GM23338 (cell line): ENCODE data around the gene COMTD1. TPM values are rescaled to one million over a fixed set of nuclear protein-coding genes. Genes with fewer than 3 reads are reported as not detected.

Experiments
- ATAC-seq: fragments of 200-7000 bp; cut with Tn5 transposase; 3 replicates; pipeline ENCODE4 v1.9.1; 2020
- DNase-seq: peaks from one replicate; pipeline ENCODE4 v3.0.0-alpha.2; 2015; ENCODE audit warnings: low spot score
- H2AFZ ChIP-seq: fragments of 200-600 bp; sonication (generic); 2 replicates; pipeline ENCODE4 v1.8.0; 2016; ENCODE audit warnings: antibody characterized with exemption, mild to moderate bottlenecking, moderate library complexity
- H3F3A ChIP-seq: fragments of 200-600 bp; sonication (generic); replicated peaks from 2 replicates; pipeline ENCODE4 v1.8.0; 2017; ENCODE audit warnings: antibody characterized with exemption, mixed run types, low read depth
- H3K27ac ChIP-seq: fragments of 200-600 bp; sonication (generic); 2 replicates; pipeline ENCODE4 v1.6.1; 2016; ENCODE audit warnings: low read depth
- H3K27me3 ChIP-seq: fragments of 200-600 bp; sonication (generic); 2 replicates; pipeline ENCODE4 v1.8.0; 2016; ENCODE audit warnings: mild to moderate bottlenecking, mixed run types, moderate library complexity; ENCODE audit not compliant: insufficient read depth
- H3K36me3 ChIP-seq: fragments of 200-600 bp; sonication (generic); 2 replicates; pipeline ENCODE4 v1.8.0; 2016; ENCODE audit warnings: mild to moderate bottlenecking; ENCODE audit not compliant: insufficient read depth
- H3K4me1 ChIP-seq: fragments of 200-600 bp; sonication (generic); 2 replicates; pipeline ENCODE4 v1.8.0; 2016; ENCODE audit warnings: mild to moderate bottlenecking, moderate library complexity; ENCODE audit not compliant: insufficient read depth
- H3K4me2 ChIP-seq: fragments of 200-600 bp; sonication (generic); 2 replicates; pipeline ENCODE4 v1.7.1; 2017; ENCODE audit warnings: mixed run types
- H3K4me3 ChIP-seq: fragments of 200-600 bp; sonication (generic); 2 replicates; pipeline ENCODE4 v1.6.1; 2016; ENCODE audit warnings: mixed run types
- H3K79me2 ChIP-seq: fragments of 200-600 bp; sonication (generic); replicated peaks from 2 replicates; pipeline ENCODE4 v1.8.0; 2017; ENCODE audit warnings: mild to moderate bottlenecking; ENCODE audit not compliant: insufficient read depth
- H3K9me2 ChIP-seq: fragments of 200-600 bp; sonication (generic); 2 replicates; pipeline ENCODE4 v1.8.0; 2017; ENCODE audit not compliant: insufficient read depth
- H4K20me1 ChIP-seq: fragments of 200-600 bp; sonication (generic); replicated peaks from 2 replicates; pipeline ENCODE4 v1.8.0; 2017; ENCODE audit warnings: mild to moderate bottlenecking; ENCODE audit not compliant: insufficient read depth
- H3K27ac Mint-ChIP-seq: 2 replicates; pipeline ENCODE4 v1.8.0; 2020; ENCODE audit warnings: inconsistent platforms, mild to moderate bottlenecking, moderate library complexity, mixed read lengths
- H3K27me3 Mint-ChIP-seq: 3 replicates; pipeline ENCODE4 v1.8.0; 2022; ENCODE audit warnings: low read depth, mild to moderate bottlenecking, moderate library complexity, mixed read lengths, inconsistent platforms; ENCODE audit not compliant: insufficient read depth, poor library complexity
- H3K36me3 Mint-ChIP-seq: 3 replicates; pipeline ENCODE4 v1.8.0; 2021; ENCODE audit warnings: low read depth, mild to moderate bottlenecking, inconsistent platforms, moderate library complexity, mixed read lengths
- H3K4me1 Mint-ChIP-seq: 3 replicates; pipeline ENCODE4 v1.8.0; 2020; ENCODE audit warnings: mild to moderate bottlenecking, inconsistent platforms, mixed read lengths
- H3K4me3 Mint-ChIP-seq: 3 replicates; pipeline ENCODE4 v1.8.0; 2021; ENCODE audit warnings: moderate library complexity, mild to moderate bottlenecking, inconsistent platforms, mixed read lengths
- H3K9me3 Mint-ChIP-seq: 3 replicates; pipeline ENCODE4 v1.8.0; 2020; ENCODE audit warnings: moderate library complexity, mild to moderate bottlenecking, inconsistent platforms, mixed read lengths
- CREB1 ChIP-seq: fragments of 250-450 bp; sonication (Bioruptor Pico); IDR thresholded peaks from 2 replicates; pipeline ENCODE4 v1.5.0; 2020; ENCODE audit warnings: low read depth, mild to moderate bottlenecking, moderate library complexity
- EZH2 ChIP-seq: fragments of 200-600 bp; sonication (generic); IDR thresholded peaks from one replicate; pipeline ENCODE4 v1.8.0; 2017; ENCODE audit warnings: antibody characterized with exemption, mild to moderate bottlenecking, low read depth; ENCODE audit not compliant: unreplicated experiment
- EZH2phosphoT487 ChIP-seq: fragments of 200-600 bp; sonication (generic); IDR thresholded peaks from one replicate; pipeline ENCODE4 v1.8.1; 2018; ENCODE audit warnings: antibody characterized with exemption; ENCODE audit not compliant: unreplicated experiment
- JUNB ChIP-seq: IDR thresholded peaks from one replicate; pipeline ENCODE4 v1.6.1; 2016; ENCODE audit warnings: antibody characterized with exemption; ENCODE audit not compliant: unreplicated experiment
- NANOG ChIP-seq: IDR thresholded peaks from 2 replicates; pipeline ENCODE4 v1.6.1; 2016; ENCODE audit warnings: antibody characterized with exemption, borderline replicate concordance
- POLR2AphosphoS5 ChIP-seq: IDR thresholded peaks from 2 replicates; pipeline ENCODE4 v1.6.1; 2016; ENCODE audit warnings: antibody characterized with exemption, low read depth
- STAT1 ChIP-seq: IDR thresholded peaks from one replicate; pipeline ENCODE4 v1.6.1; 2016; ENCODE audit warnings: antibody characterized with exemption; ENCODE audit not compliant: unreplicated experiment
- ZNF114 ChIP-seq: fragments of 250-450 bp; sonication (Bioruptor Pico); IDR thresholded peaks from 2 replicates; pipeline ENCODE4 v1.5.0; 2020; ENCODE audit warnings: mild to moderate bottlenecking, moderate library complexity
- ZNF331 ChIP-seq: fragments of 250-450 bp; sonication (Bioruptor Pico); IDR thresholded peaks from 2 replicates; pipeline ENCODE4 v1.5.0; 2020; ENCODE audit warnings: low read depth, mild to moderate bottlenecking, moderate library complexity
- polyA plus RNA-seq: library from polyadenylated mRNA; unstranded; fragments of >200 nt; fragmentation: Nextera tagmentation; extraction: Ambion mirVana; gene quantifications from 2 replicates; pipeline ENCODE4 v1.2.1, GENCODE V29; 2016
- total RNA-seq: library from RNA; depleted of rRNA; stranded (reverse); fragments of >200 nt; shearing (Covaris generic); gene quantifications from 2 replicates; pipeline ENCODE4 v1.2.3, GENCODE V29; 2014
- TF ChIP-seq, protein P1 (sequence below): fragments of 250-450 bp; sonication (Bioruptor Pico); IDR thresholded peaks from 2 replicates; pipeline ENCODE4 v1.5.0; 2020; ENCODE audit warnings: mild to moderate bottlenecking, moderate library complexity
- TF ChIP-seq, protein P2 (sequence below): IDR thresholded peaks from one replicate; pipeline ENCODE4 v1.6.1; 2018; ENCODE audit warnings: antibody characterized with exemption; ENCODE audit not compliant: unreplicated experiment
- TF ChIP-seq, protein P3 (sequence below), 2 experiments: fragments of 200-600 bp in 1 of 2; sonication (generic) in 1 of 2; conservative IDR thresholded peaks; 2 replicates each; pipeline versions ENCODE4 v1.5.1 to v1.6.1; 2016 to 2017; ENCODE audit warnings: antibody characterized with exemption in 2 of 2, low read depth in 2 of 2, mild to moderate bottlenecking in 2 of 2, moderate library complexity in 1 of 2
- TF ChIP-seq, protein P4 (sequence below): IDR thresholded peaks from 2 replicates; pipeline ENCODE4 v1.6.1; 2016; ENCODE audit warnings: antibody characterized with exemption

The COMTD1 gene
- total and polyA plus RNA-seq, 2 experiments from 2014 or later = 40.0 to 46.7 TPM

DNA sequence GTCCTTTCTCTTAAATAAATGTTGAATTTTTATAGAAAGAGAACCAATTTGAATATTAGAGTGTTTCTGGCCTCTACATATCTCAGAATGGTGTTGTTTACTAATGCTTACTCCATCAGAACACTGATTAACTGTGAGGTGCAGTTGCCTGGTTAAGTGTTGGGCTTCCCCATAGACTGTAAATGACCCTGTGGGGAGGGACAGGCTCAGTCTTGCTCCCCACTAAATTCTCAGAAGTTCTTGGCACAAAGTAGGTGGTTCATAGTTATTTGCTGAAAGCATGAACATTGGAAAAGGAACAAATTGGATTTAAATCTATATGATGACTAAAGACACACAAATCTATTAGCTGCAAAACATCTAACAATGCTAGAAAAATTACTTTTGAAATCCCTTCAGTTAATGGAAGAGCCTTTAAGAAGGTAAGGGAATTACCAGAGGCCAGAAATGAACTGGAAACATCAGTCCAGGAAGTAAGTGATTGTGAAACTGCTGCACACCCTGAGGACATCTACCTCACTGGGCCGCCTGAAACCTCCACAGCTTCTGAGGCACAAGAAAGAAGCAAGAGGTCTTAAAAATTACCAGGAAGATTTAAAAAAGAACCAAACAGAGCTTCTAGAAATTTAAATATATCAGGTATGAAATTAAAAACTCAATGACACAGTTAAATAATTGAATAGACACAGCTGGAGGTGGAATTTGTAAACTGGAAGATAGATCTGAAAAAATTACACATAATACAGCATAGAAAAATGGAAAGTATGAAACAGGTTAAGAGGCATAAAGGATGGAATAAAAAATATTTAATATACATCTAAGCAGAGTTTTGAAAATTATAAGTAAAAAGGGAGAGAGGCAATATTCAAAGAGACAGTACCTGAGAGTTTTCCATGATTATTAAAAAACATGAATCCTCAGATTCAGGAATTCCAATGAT is 17.8 kb upstream of the COMTD1 start:
- Mint-ChIP-seq H3K9me3 (peaks cover 39% of the 10 kb centered on the region), H3K4me1 (no peaks in the 10 kb centered on the region), H3K27me3 (peaks cover 5% of the 10 kb centered on the region), H3K27ac (no peak overlapping the region), H3K36me3 (peaks cover 15% of the 10 kb centered on the region; the same call in 2 of the 3 replicates), H3K4me3 (no peak overlapping the region)
- ATAC-seq = no peak
- no peaks in the 10 kb centered on the region for H3K4me1 ChIP-seq
- no peaks in the 10 kb centered on the region for H3K9me2 ChIP-seq
- no peak overlapping the region for H3K4me2 ChIP-seq
- H3K36me3 ChIP-seq = no peaks in the 10 kb centered on the region
- no peak for DNase-seq
- H3K4me3 ChIP-seq = no peak overlapping the region
- H2AFZ ChIP-seq = no peak overlapping the region
- H3F3A ChIP-seq = no peaks in the 10 kb centered on the region
- no peak overlapping the region for H3K27ac ChIP-seq
- H3K79me2 ChIP-seq = no peaks in the 10 kb centered on the region
- TF ChIP-seq, protein P1, sequence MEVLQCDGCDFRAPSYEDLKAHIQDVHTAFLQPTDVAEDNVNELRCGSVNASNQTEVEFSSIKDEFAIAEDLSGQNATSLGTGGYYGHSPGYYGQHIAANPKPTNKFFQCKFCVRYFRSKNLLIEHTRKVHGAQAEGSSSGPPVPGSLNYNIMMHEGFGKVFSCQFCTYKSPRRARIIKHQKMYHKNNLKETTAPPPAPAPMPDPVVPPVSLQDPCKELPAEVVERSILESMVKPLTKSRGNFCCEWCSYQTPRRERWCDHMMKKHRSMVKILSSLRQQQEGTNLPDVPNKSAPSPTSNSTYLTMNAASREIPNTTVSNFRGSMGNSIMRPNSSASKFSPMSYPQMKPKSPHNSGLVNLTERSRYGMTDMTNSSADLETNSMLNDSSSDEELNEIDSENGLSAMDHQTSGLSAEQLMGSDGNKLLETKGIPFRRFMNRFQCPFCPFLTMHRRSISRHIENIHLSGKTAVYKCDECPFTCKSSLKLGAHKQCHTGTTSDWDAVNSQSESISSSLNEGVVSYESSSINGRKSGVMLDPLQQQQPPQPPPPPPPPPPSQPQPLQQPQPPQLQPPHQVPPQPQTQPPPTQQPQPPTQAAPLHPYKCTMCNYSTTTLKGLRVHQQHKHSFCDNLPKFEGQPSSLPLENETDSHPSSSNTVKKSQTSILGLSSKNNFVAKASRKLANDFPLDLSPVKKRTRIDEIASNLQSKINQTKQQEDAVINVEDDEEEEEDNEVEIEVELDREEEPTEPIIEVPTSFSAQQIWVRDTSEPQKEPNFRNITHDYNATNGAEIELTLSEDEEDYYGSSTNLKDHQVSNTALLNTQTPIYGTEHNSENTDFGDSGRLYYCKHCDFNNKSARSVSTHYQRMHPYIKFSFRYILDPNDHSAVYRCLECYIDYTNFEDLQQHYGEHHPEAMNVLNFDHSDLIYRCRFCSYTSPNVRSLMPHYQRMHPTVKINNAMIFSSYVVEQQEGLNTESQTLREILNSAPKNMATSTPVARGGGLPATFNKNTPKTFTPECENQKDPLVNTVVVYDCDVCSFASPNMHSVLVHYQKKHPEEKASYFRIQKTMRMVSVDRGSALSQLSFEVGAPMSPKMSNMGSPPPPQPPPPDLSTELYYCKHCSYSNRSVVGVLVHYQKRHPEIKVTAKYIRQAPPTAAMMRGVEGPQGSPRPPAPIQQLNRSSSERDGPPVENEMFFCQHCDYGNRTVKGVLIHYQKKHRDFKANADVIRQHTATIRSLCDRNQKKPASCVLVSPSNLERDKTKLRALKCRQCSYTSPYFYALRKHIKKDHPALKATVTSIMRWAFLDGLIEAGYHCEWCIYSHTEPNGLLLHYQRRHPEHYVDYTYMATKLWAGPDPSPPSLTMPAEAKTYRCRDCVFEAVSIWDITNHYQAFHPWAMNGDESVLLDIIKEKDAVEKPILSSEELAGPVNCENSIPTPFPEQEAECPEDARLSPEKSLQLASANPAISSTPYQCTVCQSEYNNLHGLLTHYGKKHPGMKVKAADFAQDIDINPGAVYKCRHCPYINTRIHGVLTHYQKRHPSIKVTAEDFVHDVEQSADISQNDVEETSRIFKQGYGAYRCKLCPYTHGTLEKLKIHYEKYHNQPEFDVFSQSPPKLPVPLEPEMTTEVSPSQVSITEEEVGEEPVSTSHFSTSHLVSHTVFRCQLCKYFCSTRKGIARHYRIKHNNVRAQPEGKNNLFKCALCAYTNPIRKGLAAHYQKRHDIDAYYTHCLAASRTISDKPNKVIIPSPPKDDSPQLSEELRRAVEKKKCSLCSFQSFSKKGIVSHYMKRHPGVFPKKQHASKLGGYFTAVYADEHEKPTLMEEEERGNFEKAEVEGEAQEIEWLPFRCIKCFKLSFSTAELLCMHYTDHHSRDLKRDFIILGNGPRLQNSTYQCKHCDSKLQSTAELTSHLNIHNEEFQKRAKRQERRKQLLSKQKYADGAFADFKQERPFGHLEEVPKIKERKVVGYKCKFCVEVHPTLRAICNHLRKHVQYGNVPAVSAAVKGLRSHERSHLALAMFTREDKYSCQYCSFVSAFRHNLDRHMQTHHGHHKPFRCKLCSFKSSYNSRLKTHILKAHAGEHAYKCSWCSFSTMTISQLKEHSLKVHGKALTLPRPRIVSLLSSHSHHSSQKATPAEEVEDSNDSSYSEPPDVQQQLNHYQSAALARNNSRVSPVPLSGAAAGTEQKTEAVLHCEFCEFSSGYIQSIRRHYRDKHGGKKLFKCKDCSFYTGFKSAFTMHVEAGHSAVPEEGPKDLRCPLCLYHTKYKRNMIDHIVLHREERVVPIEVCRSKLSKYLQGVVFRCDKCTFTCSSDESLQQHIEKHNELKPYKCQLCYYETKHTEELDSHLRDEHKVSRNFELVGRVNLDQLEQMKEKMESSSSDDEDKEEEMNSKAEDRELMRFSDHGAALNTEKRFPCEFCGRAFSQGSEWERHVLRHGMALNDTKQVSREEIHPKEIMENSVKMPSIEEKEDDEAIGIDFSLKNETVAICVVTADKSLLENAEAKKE (CRISPR knock-in tag) = no peak
- TF ChIP-seq, protein P2, sequence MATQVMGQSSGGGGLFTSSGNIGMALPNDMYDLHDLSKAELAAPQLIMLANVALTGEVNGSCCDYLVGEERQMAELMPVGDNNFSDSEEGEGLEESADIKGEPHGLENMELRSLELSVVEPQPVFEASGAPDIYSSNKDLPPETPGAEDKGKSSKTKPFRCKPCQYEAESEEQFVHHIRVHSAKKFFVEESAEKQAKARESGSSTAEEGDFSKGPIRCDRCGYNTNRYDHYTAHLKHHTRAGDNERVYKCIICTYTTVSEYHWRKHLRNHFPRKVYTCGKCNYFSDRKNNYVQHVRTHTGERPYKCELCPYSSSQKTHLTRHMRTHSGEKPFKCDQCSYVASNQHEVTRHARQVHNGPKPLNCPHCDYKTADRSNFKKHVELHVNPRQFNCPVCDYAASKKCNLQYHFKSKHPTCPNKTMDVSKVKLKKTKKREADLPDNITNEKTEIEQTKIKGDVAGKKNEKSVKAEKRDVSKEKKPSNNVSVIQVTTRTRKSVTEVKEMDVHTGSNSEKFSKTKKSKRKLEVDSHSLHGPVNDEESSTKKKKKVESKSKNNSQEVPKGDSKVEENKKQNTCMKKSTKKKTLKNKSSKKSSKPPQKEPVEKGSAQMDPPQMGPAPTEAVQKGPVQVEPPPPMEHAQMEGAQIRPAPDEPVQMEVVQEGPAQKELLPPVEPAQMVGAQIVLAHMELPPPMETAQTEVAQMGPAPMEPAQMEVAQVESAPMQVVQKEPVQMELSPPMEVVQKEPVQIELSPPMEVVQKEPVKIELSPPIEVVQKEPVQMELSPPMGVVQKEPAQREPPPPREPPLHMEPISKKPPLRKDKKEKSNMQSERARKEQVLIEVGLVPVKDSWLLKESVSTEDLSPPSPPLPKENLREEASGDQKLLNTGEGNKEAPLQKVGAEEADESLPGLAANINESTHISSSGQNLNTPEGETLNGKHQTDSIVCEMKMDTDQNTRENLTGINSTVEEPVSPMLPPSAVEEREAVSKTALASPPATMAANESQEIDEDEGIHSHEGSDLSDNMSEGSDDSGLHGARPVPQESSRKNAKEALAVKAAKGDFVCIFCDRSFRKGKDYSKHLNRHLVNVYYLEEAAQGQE = no peak
- TF ChIP-seq EZH2phosphoT487 = no peak
- no peak for TF ChIP-seq ZNF114 (CRISPR knock-in tag)
- no peak for TF ChIP-seq JUNB
- TF ChIP-seq EZH2 = no peak
- TF ChIP-seq CREB1 = no peak
- no peak for TF ChIP-seq STAT1
- TF ChIP-seq, protein P3, sequence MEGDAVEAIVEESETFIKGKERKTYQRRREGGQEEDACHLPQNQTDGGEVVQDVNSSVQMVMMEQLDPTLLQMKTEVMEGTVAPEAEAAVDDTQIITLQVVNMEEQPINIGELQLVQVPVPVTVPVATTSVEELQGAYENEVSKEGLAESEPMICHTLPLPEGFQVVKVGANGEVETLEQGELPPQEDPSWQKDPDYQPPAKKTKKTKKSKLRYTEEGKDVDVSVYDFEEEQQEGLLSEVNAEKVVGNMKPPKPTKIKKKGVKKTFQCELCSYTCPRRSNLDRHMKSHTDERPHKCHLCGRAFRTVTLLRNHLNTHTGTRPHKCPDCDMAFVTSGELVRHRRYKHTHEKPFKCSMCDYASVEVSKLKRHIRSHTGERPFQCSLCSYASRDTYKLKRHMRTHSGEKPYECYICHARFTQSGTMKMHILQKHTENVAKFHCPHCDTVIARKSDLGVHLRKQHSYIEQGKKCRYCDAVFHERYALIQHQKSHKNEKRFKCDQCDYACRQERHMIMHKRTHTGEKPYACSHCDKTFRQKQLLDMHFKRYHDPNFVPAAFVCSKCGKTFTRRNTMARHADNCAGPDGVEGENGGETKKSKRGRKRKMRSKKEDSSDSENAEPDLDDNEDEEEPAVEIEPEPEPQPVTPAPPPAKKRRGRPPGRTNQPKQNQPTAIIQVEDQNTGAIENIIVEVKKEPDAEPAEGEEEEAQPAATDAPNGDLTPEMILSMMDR (conservative IDR thresholded peaks at IDR 0.05; ENCODE audit: low read depth in 2 of 2) = no peak
- TF ChIP-seq, protein P4, sequence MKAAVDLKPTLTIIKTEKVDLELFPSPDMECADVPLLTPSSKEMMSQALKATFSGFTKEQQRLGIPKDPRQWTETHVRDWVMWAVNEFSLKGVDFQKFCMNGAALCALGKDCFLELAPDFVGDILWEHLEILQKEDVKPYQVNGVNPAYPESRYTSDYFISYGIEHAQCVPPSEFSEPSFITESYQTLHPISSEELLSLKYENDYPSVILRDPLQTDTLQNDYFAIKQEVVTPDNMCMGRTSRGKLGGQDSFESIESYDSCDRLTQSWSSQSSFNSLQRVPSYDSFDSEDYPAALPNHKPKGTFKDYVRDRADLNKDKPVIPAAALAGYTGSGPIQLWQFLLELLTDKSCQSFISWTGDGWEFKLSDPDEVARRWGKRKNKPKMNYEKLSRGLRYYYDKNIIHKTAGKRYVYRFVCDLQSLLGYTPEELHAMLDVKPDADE = no peak
- TF ChIP-seq NANOG = no peak
- no peak for TF ChIP-seq POLR2AphosphoS5
- no peak for TF ChIP-seq ZNF331 (CRISPR knock-in tag)
- no peaks in the 10 kb centered on the region for H3K27me3 ChIP-seq
- no peaks in the 10 kb centered on the region for H4K20me1 ChIP-seq
